ENCODE data around the gene FBXL7.

Gene FBXL7

DNA sequence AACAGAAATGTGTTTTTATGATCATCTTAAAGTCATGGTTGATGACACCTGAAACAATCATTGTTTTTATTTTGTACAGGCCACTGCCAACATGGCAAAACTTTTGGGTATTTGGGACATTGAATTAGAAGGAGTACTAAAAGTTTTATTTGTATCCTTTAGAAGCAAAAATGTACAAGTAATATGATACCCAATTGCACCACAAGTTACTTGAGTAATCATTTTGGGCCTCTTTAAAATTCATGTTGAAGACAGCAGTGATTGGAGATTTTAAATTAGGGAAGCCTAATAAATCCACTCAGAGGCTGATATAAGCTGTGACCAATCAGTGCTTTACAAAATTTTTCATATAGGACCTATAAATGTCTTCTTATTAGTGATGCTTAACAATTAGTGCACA is 466.7 kb downstream of the FBXL7 start:
- no peak for ATAC-seq

DNA sequence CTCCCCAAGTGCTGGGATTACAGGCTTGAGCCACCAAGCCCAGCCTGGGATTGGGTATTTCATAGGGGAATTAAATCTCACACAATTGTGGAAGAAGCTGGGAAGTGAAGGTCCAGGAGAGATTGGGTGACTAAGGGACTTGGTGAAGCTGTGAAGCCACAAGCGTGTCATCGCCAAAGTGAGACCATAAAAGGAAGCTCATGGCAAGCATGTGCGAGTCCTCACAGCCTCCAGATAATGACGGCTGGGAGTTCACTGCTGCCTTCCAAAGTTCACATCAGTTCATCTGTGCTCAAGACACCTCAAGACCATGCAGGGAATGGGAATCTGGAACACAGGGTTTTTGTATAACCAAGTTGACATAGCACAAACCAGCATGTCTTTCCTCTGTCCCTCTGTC is 469.0 kb downstream of the FBXL7 start:
- no peak for ATAC-seq

DNA sequence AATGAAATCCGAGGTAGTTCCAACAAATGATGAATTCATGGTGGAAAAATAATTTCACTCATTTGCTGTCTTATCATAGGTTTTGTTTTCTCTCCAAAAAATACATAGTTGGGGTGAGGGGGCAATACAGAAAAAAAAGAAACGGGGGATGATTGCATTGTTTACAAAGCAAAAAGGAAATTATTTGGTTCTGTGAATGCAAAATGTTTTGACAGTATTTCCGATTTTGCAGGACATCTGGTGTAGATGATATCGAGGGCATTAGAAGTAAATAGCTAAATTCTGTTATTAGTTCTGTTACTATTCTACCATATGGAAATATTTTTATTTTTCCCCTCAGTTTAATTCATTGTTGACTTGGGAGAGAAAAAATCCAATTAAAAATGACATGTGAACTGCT is 477.9 kb downstream of the FBXL7 start:
- no peak for ATAC-seq

DNA sequence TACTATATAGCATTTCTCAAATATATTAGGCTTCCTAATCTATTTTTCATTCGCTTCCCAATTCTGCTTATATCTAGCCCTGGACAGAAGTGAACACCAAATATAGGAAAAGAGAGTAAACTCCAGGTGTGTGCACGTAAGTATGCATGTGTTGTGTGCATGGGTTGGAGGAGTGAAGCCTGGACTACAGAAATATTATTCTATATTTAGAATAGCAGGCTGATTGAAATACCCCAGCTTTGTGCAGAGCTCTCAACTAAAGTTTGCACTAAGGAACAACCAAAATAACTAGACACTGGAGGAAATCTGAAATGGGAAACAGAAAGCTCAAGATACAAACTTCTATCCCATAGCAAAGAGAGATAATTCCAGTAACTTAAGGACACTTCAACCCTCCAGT is 480.9 kb downstream of the FBXL7 start:
- ATAC-seq = no peak

DNA sequence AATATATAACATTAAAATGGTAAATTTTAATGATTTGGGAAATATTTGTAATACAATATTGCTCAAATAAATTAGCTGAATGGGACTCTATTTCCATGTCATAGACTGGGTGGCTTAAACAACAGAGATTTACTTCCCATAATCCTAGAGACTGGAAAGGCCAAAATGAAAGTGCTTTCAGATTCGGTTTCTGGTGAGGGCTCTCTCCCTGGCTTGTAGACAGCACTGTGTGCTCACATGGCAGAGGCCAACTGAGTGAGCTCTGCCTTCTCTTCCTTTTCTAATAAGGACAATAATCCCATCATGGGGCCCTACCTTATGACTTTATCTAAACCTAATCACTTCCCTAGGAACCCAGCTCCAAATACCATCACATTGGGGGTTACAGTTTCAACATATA is 483.4 kb downstream of the FBXL7 start:
- no peak for ATAC-seq

Measured in activated CD4-positive, CD25-positive, alpha-beta regulatory T cell treated with anti-CD3 and anti-CD28 coated beads, Interleukin-2, amount 50 U/mL, for 24 hours (primary cell).